Astrocyte of the hippocampus (primary cell): ENCODE data around the gene FRK.
"Not testable (repeated sequence)": the region's sequence is repeated elsewhere in the genome, so short reads cannot be mapped to it uniquely, and the experiment has no call there.

Source experiments
- DNase-seq: peaks from one replicate; pipeline ENCODE4 v3.0.0; 2011; ENCODE audit warnings: low read depth, low spot score

Gene FRK

GRCh38 chr6:116074732-116075390, 14.2 kb upstream of the FRK start:
- DNase-seq: no peak

GRCh38 chr6:116073765-116074440, 13.2 kb upstream of the FRK start:
- DNase-seq: peak; percentile 64

- no peak for DNase-seq
Observed at GRCh38 chr6:116072368-116072767, 11.7 kb upstream of the FRK start.

GRCh38 chr6:116070616-116071389, 10.1 kb upstream of the FRK start:
- no peak for DNase-seq

GRCh38 chr6:116070101-116070500, 9.4 kb upstream of the FRK start:
- no peak for DNase-seq

- no peak for DNase-seq
Observed at GRCh38 chr6:116066789-116067188, 6.1 kb upstream of the FRK start.

- DNase-seq: no peak
Observed at GRCh38 chr6:116064666-116065065, 4.0 kb upstream of the FRK start.

GRCh38 chr6:116062496-116062895, 1.8 kb upstream of the FRK start:
- no peak for DNase-seq

- DNase-seq: peak; percentile 34
Observed at GRCh38 chr6:116059713-116060571, 749 bp downstream of the FRK start.

GRCh38 chr6:116057766-116058165, 2.9 kb downstream of the FRK start:
- no peak for DNase-seq

- no peak for DNase-seq
Observed at GRCh38 chr6:116055513-116055912, 5.2 kb downstream of the FRK start.

GRCh38 chr6:116051244-116051643, 9.4 kb downstream of the FRK start:
- no peak for DNase-seq

GRCh38 chr6:116050737-116051136, 10.0 kb downstream of the FRK start:
- no peak for DNase-seq

GRCh38 chr6:116049321-116049720, 11.4 kb downstream of the FRK start:
- DNase-seq: no peak

- no peak for DNase-seq
Observed at GRCh38 chr6:116047173-116047933, 13.3 kb downstream of the FRK start.

GRCh38 chr6:116046737-116047136, 14.0 kb downstream of the FRK start:
- no peak for DNase-seq

- DNase-seq: not testable (repeated sequence)
Observed at GRCh38 chr6:116046272-116046671, 14.4 kb downstream of the FRK start.

GRCh38 chr6:116041934-116042333, 18.8 kb downstream of the FRK start:
- no peak for DNase-seq

GRCh38 chr6:116040993-116041392, 19.7 kb downstream of the FRK start:
- no peak for DNase-seq

GRCh38 chr6:116036885-116037284, 23.8 kb downstream of the FRK start:
- DNase-seq: no peak
